Measurements from ENCODE around the gene PITX1. TPM values are rescaled to one million over a fixed set of nuclear protein-coding genes. Genes with fewer than 3 reads are reported as not detected.
A peak's percentile ranks its signal among the peaks of the same experiment; 100 is the strongest.

Gene PITX1
- total RNA-seq, 1 donor from 2014 or later = not detected

- H3K79me2 ChIP-seq (ENCODE audit: low read depth) = no peaks in the 10 kb centered on the region
- no peak overlapping the region for H2AFZ ChIP-seq (replicated peaks)
- H4K20me1 ChIP-seq (ENCODE audit: low read depth) = peaks cover 7% of the 10 kb centered on the region
- peaks cover 8% of the 10 kb centered on the region for H3F3A ChIP-seq (ENCODE audit: low read depth)
- no peak overlapping the region for H3K4me3 ChIP-seq
- TF ChIP-seq EZH2 (IDR thresholded peaks at IDR 0.05) = no peak
- Mint-ChIP-seq H3K36me3 (no peaks in the 10 kb centered on the region), H3K27me3 (ENCODE audit: insufficient read depth, low read depth) (peaks cover 15% of the 10 kb centered on the region), H3K27ac (no peak overlapping the region), H3K9me3 (no peaks in the 10 kb centered on the region), H3K4me3 (no peak overlapping the region), H3K4me1 (peaks cover 15% of the 10 kb centered on the region)
- H3K4me2 ChIP-seq = no peak overlapping the region
- H3K36me3 ChIP-seq = no peaks in the 10 kb centered on the region
- no peaks in the 10 kb centered on the region for H3K9me3 ChIP-seq (ENCODE audit: low read depth)
- no peak for DNase-seq (ENCODE audit: low spot score)
- H3K9ac ChIP-seq = no peak overlapping the region
- no peak overlapping the region for H3K27ac ChIP-seq
- peaks cover 8% of the 10 kb centered on the region for H3K4me1 ChIP-seq
- peaks cover 100% of the 10 kb centered on the region for H3K27me3 ChIP-seq
Measured at GRCh38 chr5:135064235-135064570, 30.2 kb upstream of the PITX1 start.

- Histone ChIP-seq H3K9me3 (ENCODE audit: low read depth) (no peaks in the 10 kb centered on the region), H3K27me3 (peaks cover 100% of the 10 kb centered on the region), H4K20me1 (ENCODE audit: low read depth) (peaks cover 1% of the 10 kb centered on the region), H3K4me1 (peaks cover 3% of the 10 kb centered on the region), H3K9ac (no peak overlapping the region), H3K4me3 (no peak overlapping the region), H3K36me3 (no peaks in the 10 kb centered on the region), H2AFZ (replicated peaks) (no peak overlapping the region), H3K79me2 (ENCODE audit: low read depth) (no peaks in the 10 kb centered on the region), H3K4me2 (no peak overlapping the region), H3K27ac (no peak overlapping the region), H3F3A (ENCODE audit: low read depth) (peaks cover 3% of the 10 kb centered on the region)
- no peaks in the 10 kb centered on the region for H3K36me3 Mint-ChIP-seq
- H3K27ac Mint-ChIP-seq = no peak overlapping the region
- H3K27me3 Mint-ChIP-seq (ENCODE audit: insufficient read depth, low read depth) = peaks cover 15% of the 10 kb centered on the region
- DNase-seq (ENCODE audit: low spot score) = no peak
- no peak for TF ChIP-seq CTCF (IDR thresholded peaks at IDR 0.05)
- TF ChIP-seq EZH2phosphoT487 (IDR thresholded peaks at IDR 0.05) = no peak
- TF ChIP-seq EZH2 (IDR thresholded peaks at IDR 0.05) = no peak
- H3K4me3 Mint-ChIP-seq = no peak overlapping the region
- no peaks in the 10 kb centered on the region for H3K9me3 Mint-ChIP-seq
- peaks cover 10% of the 10 kb centered on the region for H3K4me1 Mint-ChIP-seq
Measured at GRCh38 chr5:135063511-135064234, 29.6 kb upstream of the PITX1 start.

GRCh38 chr5:135063056-135063445, 29.0 kb upstream of the PITX1 start:
- H3K9ac ChIP-seq = no peak overlapping the region
- Mint-ChIP-seq H3K9me3 (no peaks in the 10 kb centered on the region), H3K36me3 (no peaks in the 10 kb centered on the region), H3K27ac (peak overlapping the region; percentile 8), H3K4me1 (peaks cover 15% of the 10 kb centered on the region), H3K27me3 (ENCODE audit: insufficient read depth, low read depth) (peaks cover 15% of the 10 kb centered on the region), H3K4me3 (no peak overlapping the region)
- no peaks in the 10 kb centered on the region for H4K20me1 ChIP-seq (ENCODE audit: low read depth)
- TF ChIP-seq EZH2phosphoT487 (IDR thresholded peaks at IDR 0.05) = no peak
- TF ChIP-seq CTCF (IDR thresholded peaks at IDR 0.05) = no peak
- no peak for TF ChIP-seq EZH2 (IDR thresholded peaks at IDR 0.05)
- H3K4me3 ChIP-seq = no peak overlapping the region
- no peak for DNase-seq (ENCODE audit: low spot score)
- H3K36me3 ChIP-seq = no peaks in the 10 kb centered on the region
- no peak overlapping the region for H2AFZ ChIP-seq (replicated peaks)
- no peak overlapping the region for H3K4me2 ChIP-seq
- no peak overlapping the region for H3K27ac ChIP-seq
- H3K9me3 ChIP-seq (ENCODE audit: low read depth) = no peaks in the 10 kb centered on the region
- peaks cover 100% of the 10 kb centered on the region for H3K27me3 ChIP-seq
- H3F3A ChIP-seq (ENCODE audit: low read depth) = no peaks in the 10 kb centered on the region
- no peaks in the 10 kb centered on the region for H3K79me2 ChIP-seq (ENCODE audit: low read depth)
- H3K4me1 ChIP-seq = no peaks in the 10 kb centered on the region

Measured in neural progenitor cell (in vitro differentiated cells).